Right lobe of liver (tissue), 4 donors: ENCODE data around the gene SLC44A5.

Experiments used
- POLR2A ChIP-seq: fragments of 450-650 bp; IDR thresholded peaks from one replicate; pipeline ENCODE4 v1.6.1; 2017; ENCODE audit warnings: antibody characterized with exemption, mild to moderate bottlenecking
- TF ChIP-seq, protein P1 (sequence below), 4 donors: fragments of 200-600 bp in 3 of 4; fragments of 450-650 bp in 1 of 4; IDR thresholded peaks; one replicate each; pipeline versions ENCODE4 v1.5.1 to v1.8.0; 2016 to 2022; ENCODE audit warnings: antibody characterized with exemption in 4 of 4, mild to moderate bottlenecking in 2 of 4
- donor health status: DM: no; HTN: no; CAD: no.
- donor health status: DM: no; HTN: no; CAD: no.
- donor health status: DM: no; HTN: yes; CAD: no.

DNA sequence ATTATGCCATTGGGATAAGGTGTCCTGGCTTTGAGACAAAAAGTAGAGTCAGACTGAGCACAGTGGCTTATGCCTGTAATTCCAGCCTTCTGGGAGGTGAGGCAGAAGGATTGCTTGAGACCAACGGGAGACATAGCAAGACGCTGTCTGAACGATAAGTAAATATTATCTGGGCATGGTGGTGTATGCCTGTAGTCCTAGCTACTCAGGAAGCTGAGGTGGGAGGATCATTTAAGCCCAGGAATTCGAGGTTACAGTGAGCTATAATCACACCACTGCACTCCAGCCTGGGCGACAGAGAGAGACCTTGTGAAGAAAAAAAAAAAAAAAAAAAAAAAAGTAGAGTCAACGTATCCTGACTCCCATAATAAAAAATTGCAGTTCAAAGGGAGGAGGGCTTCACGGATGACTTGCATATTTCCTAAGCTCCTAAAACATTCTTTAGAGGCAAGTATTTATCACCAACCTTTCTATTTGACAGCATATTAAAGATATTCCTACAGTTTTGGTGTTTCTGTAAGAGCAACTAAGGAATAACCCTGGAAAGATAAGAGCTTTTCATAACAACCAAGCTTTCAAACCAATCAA lies 141.2 kb downstream of the SLC44A5 start:
- TF ChIP-seq, protein P1, sequence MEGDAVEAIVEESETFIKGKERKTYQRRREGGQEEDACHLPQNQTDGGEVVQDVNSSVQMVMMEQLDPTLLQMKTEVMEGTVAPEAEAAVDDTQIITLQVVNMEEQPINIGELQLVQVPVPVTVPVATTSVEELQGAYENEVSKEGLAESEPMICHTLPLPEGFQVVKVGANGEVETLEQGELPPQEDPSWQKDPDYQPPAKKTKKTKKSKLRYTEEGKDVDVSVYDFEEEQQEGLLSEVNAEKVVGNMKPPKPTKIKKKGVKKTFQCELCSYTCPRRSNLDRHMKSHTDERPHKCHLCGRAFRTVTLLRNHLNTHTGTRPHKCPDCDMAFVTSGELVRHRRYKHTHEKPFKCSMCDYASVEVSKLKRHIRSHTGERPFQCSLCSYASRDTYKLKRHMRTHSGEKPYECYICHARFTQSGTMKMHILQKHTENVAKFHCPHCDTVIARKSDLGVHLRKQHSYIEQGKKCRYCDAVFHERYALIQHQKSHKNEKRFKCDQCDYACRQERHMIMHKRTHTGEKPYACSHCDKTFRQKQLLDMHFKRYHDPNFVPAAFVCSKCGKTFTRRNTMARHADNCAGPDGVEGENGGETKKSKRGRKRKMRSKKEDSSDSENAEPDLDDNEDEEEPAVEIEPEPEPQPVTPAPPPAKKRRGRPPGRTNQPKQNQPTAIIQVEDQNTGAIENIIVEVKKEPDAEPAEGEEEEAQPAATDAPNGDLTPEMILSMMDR (IDR thresholded peaks at IDR 0.05) = no peak
- TF ChIP-seq POLR2A = no peak
